HG03025 (cell line): ENCODE results near the gene ZDHHC18.

Experiments
- ATAC-seq: cut with Tn5 transposase; IDR thresholded peaks from one replicate; pipeline ENCODE4 v1.9.1; 2021; ENCODE audit warnings: mild to moderate bottlenecking, moderate library complexity; ENCODE audit not compliant: unreplicated experiment, low FRiP score

ZDHHC18 gene

GRCh38 chr1:26889551-26890466 lies 63.3 kb downstream of the ZDHHC18 start, which contains the start of gene GPN2:
Gene GPN2 (minus strand): TSS chr1:26890283. CDS start chr1:26890096, 187 bp downstream.
- peak; percentile 77 for ATAC-seq

GRCh38 chr1:26890467-26890796 lies 63.9 kb downstream of the ZDHHC18 start:
- peak; percentile 10 for ATAC-seq

GRCh38 chr1:26894263-26894662 lies 67.8 kb downstream of the ZDHHC18 start:
- ATAC-seq: no peak

GRCh38 chr1:26897351-26897750 lies 70.9 kb downstream of the ZDHHC18 start:
- ATAC-seq: no peak

- no peak for ATAC-seq
Observed at GRCh38 chr1:26900001-26900814, 73.7 kb downstream of the ZDHHC18 start, which contains the start of gene GPATCH3. Gene GPATCH3 (minus strand): TSS chr1:26900467. CDS start chr1:26900442, 25 bp downstream.

- ATAC-seq: no peak
Observed at GRCh38 chr1:26900815-26901511, 74.5 kb downstream of the ZDHHC18 start.
